Activated naive CD8-positive, alpha-beta T cell (primary cell): Measurements from ENCODE around the gene DLG1.

Experiments used
- H3K27ac Mint-ChIP-seq: one replicate; pipeline ENCODE4 v1.8.0; 2021; ENCODE audit warnings: mixed read lengths
- H3K27me3 Mint-ChIP-seq: one replicate; pipeline ENCODE4 v1.8.0; 2021; ENCODE audit warnings: mixed read lengths
- H3K36me3 Mint-ChIP-seq: one replicate; pipeline ENCODE4 v1.8.0; 2021; ENCODE audit warnings: mixed read lengths
- H3K4me1 Mint-ChIP-seq: one replicate; pipeline ENCODE4 v1.8.0; 2021; ENCODE audit warnings: low read depth, mixed read lengths
- H3K4me3 Mint-ChIP-seq: one replicate; pipeline ENCODE4 v1.8.0; 2021; ENCODE audit warnings: mild to moderate bottlenecking, mixed read lengths
- H3K9me3 Mint-ChIP-seq: one replicate; pipeline ENCODE4 v1.8.0; 2021; ENCODE audit warnings: low read depth, mixed read lengths

The DLG1 gene

GRCh38 chr3:196996454-196997265, 301.8 kb downstream of the DLG1 start:
- Mint-ChIP-seq H3K4me1 (peaks cover under 1% of the 10 kb centered on the region), H3K9me3 (no peaks in the 10 kb centered on the region), H3K27me3 (no peaks in the 10 kb centered on the region), H3K4me3 (no peak overlapping the region), H3K27ac (no peak overlapping the region), H3K36me3 (no peaks in the 10 kb centered on the region)

- Mint-ChIP-seq H3K27me3 (no peaks in the 10 kb centered on the region), H3K9me3 (no peaks in the 10 kb centered on the region), H3K36me3 (no peaks in the 10 kb centered on the region), H3K4me3 (no peak overlapping the region), H3K27ac (no peak overlapping the region), H3K4me1 (no peaks in the 10 kb centered on the region)
Measured at GRCh38 chr3:196995646-196996355, 302.6 kb downstream of the DLG1 start.

GRCh38 chr3:196995027-196995426, 303.4 kb downstream of the DLG1 start:
- Mint-ChIP-seq H3K9me3 (no peaks in the 10 kb centered on the region), H3K4me3 (no peak overlapping the region), H3K27me3 (no peaks in the 10 kb centered on the region), H3K27ac (no peak overlapping the region), H3K36me3 (no peaks in the 10 kb centered on the region), H3K4me1 (no peaks in the 10 kb centered on the region)

- Mint-ChIP-seq H3K9me3 (no peaks in the 10 kb centered on the region), H3K27ac (no peak overlapping the region), H3K36me3 (no peaks in the 10 kb centered on the region), H3K27me3 (no peaks in the 10 kb centered on the region), H3K4me3 (no peak overlapping the region), H3K4me1 (no peaks in the 10 kb centered on the region)
Measured at GRCh38 chr3:196994056-196994455, 304.4 kb downstream of the DLG1 start.
